DND-41 (cell line): Measurements from ENCODE around the gene GSE1.
"Not testable (repeated sequence)": the region's sequence is repeated elsewhere in the genome, so short reads cannot be mapped to it uniquely, and the experiment has no call there.

ENCODE experiments used
- ATAC-seq: fragments of 200-7000 bp; cut with Tn5 transposase; 3 replicates; pipeline ENCODE4 v1.9.1; 2021; ENCODE audit warnings: low read depth; ENCODE audit not compliant: insufficient read depth
- DNase-seq: peaks from one replicate; pipeline ENCODE4 v3.0.0-alpha.2; 2020
- H2AFZ ChIP-seq: 2 replicates; pipeline ENCODE4 v1.6.0; 2012; ENCODE audit warnings: low read depth, low read length
- H3K27ac ChIP-seq: 2 replicates; pipeline ENCODE4 v1.5.1; 2012; ENCODE audit warnings: low read length, inconsistent platforms
- H3K27me3 ChIP-seq: fragments of 200-600 bp; sonication (generic); 2 replicates; pipeline ENCODE4 v1.6.0; 2012; ENCODE audit warnings: low read length, mild to moderate bottlenecking, inconsistent platforms; ENCODE audit not compliant: insufficient read depth, poor library complexity
- H3K36me3 ChIP-seq: 2 replicates; pipeline ENCODE4 v1.5.1; 2012; ENCODE audit warnings: low read length, inconsistent platforms; ENCODE audit not compliant: insufficient read depth
- H3K4me1 ChIP-seq: 2 replicates; pipeline ENCODE4 v1.5.1; 2012; ENCODE audit warnings: mild to moderate bottlenecking, low read length; ENCODE audit not compliant: insufficient read depth
- H3K4me2 ChIP-seq: 2 replicates; pipeline ENCODE4 v1.6.0; 2012; ENCODE audit warnings: mild to moderate bottlenecking, moderate library complexity, low read length, inconsistent platforms; ENCODE audit not compliant: insufficient read depth
- H3K4me3 ChIP-seq, 2 experiments: fragments of 200-600 bp in 1 of 2; shearing (Covaris generic) in 1 of 2; 2 replicates each; pipeline ENCODE4 v1.5.1; 2012 to 2016; ENCODE audit warnings: inconsistent platforms in 2 of 2, low read length in 2 of 2, mild to moderate bottlenecking in 2 of 2, low read depth in 1 of 2, moderate library complexity in 1 of 2
- H3K79me2 ChIP-seq: 2 replicates; pipeline ENCODE4 v1.6.0; 2012; ENCODE audit warnings: low read length, inconsistent platforms; ENCODE audit not compliant: insufficient read depth
- H3K9ac ChIP-seq: 2 replicates; pipeline ENCODE4 v1.6.0; 2012; ENCODE audit warnings: low read depth, mild to moderate bottlenecking, inconsistent platforms, low read length, moderate library complexity
- H3K9me3 ChIP-seq: 2 replicates; pipeline ENCODE4 v1.5.1; 2012; ENCODE audit warnings: low read length, moderate library complexity, mild to moderate bottlenecking, inconsistent platforms; ENCODE audit not compliant: insufficient read depth, severe bottlenecking
- H4K20me1 ChIP-seq: 2 replicates; pipeline ENCODE4 v1.6.0; 2012; ENCODE audit warnings: low read length; ENCODE audit not compliant: insufficient read depth
- CTCF ChIP-seq: IDR thresholded peaks from 2 replicates; pipeline ENCODE4 v1.5.1; 2012; ENCODE audit warnings: borderline replicate concordance, low read length, moderate library complexity, mild to moderate bottlenecking; ENCODE audit not compliant: poor library complexity, severe bottlenecking; ENCODE audit errors: extremely low read depth
- EZH2 ChIP-seq: IDR thresholded peaks from 3 replicates; pipeline ENCODE4 v1.6.1; 2012; ENCODE audit warnings: borderline replicate concordance, low read depth, mild to moderate bottlenecking, moderate library complexity, low read length, inconsistent platforms; ENCODE audit not compliant: severe bottlenecking

The GSE1 gene

GRCh38 chr16:85590506-85590832 lies 22.7 kb upstream of the GSE1 start:
- Histone ChIP-seq H3K36me3 (peaks cover 21% of the 10 kb centered on the region), H2AFZ (no peak overlapping the region), H3K9me3 (no peaks in the 10 kb centered on the region), H3K4me3 (no peak overlapping the region), H3K9ac (no peak overlapping the region), H3K4me1 (no peaks in the 10 kb centered on the region), H3K27me3 (no peaks in the 10 kb centered on the region), H3K27ac (no peak overlapping the region), H3K4me2 (no peak overlapping the region), H3K79me2 (peaks cover 91% of the 10 kb centered on the region), H4K20me1 (peaks cover 90% of the 10 kb centered on the region)
- no peak for DNase-seq
- TF ChIP-seq EZH2 (no peak), CTCF (no peak)
- ATAC-seq: no peak

- Histone ChIP-seq H3K4me2 (no peak overlapping the region), H3K9ac (no peak overlapping the region), H3K36me3 (peaks cover 18% of the 10 kb centered on the region; the same call in 1 of the 2 replicates), H4K20me1 (peaks cover 87% of the 10 kb centered on the region), H3K27ac (no peak overlapping the region), H3K9me3 (no peaks in the 10 kb centered on the region), H3K4me1 (no peaks in the 10 kb centered on the region), H2AFZ (no peak overlapping the region), H3K27me3 (no peaks in the 10 kb centered on the region), H3K79me2 (peaks cover 88% of the 10 kb centered on the region), H3K4me3 (no peak overlapping the region)
- TF ChIP-seq CTCF: no peak
- TF ChIP-seq EZH2: no peak
- ATAC-seq (no peak), DNase-seq (no peak)
Measured at GRCh38 chr16:85591381-85591780, 21.7 kb upstream of the GSE1 start.

GRCh38 chr16:85592277-85592676 lies 20.8 kb upstream of the GSE1 start:
- 0 out of 2 replicates have a peak overlapping the region, but pooled peaks have one; percentile 1 for H3K27ac ChIP-seq
- not testable (repeated sequence) for H3K4me3 ChIP-seq, H2AFZ ChIP-seq, ATAC-seq, H3K4me1 ChIP-seq, H3K9ac ChIP-seq, H3K4me2 ChIP-seq, DNase-seq, H3K27me3 ChIP-seq, H3K9me3 ChIP-seq
- peaks cover 21% of the 10 kb centered on the region; the same call in 1 of the 2 replicates for H3K36me3 ChIP-seq
- H4K20me1 ChIP-seq: peaks cover 80% of the 10 kb centered on the region
- peaks cover 85% of the 10 kb centered on the region for H3K79me2 ChIP-seq

GRCh38 chr16:85592700-85593493 lies 20.2 kb upstream of the GSE1 start:
- H3K27ac ChIP-seq: peak overlapping the region; percentile 1; the same call in 1 of the 2 replicates
- no peak overlapping the region for H3K4me2 ChIP-seq
- no peak for DNase-seq
- peaks cover 85% of the 10 kb centered on the region for H3K79me2 ChIP-seq
- H3K27me3 ChIP-seq: no peaks in the 10 kb centered on the region
- H3K9ac ChIP-seq: no peak overlapping the region
- H2AFZ ChIP-seq: no peak overlapping the region
- peaks cover 19% of the 10 kb centered on the region; the same call in 1 of the 2 replicates for H3K36me3 ChIP-seq
- no peak for ATAC-seq
- H3K4me3 ChIP-seq: no peak overlapping the region
- no peaks in the 10 kb centered on the region for H3K4me1 ChIP-seq
- H3K9me3 ChIP-seq: no peaks in the 10 kb centered on the region
- TF ChIP-seq CTCF: no peak
- TF ChIP-seq EZH2: no peak
- peaks cover 78% of the 10 kb centered on the region for H4K20me1 ChIP-seq
